HepG2 (cell line): ENCODE results near the gene ZFAND2A. TPM values are rescaled to one million over a fixed set of nuclear protein-coding genes. Genes with fewer than 3 reads are reported as not detected.

Source experiments
- ETV5 ChIP-seq: IDR thresholded peaks from 2 replicates; pipeline ENCODE4 v1.6.1; 2018; ENCODE audit warnings: missing biosample characterization, missing genetic modification reagents, inconsistent platforms, borderline replicate concordance
- FOXP4 ChIP-seq: sonication (generic); formaldehyde crosslinking; IDR thresholded peaks from 2 replicates; pipeline ENCODE4 v1.4.0; 2020; ENCODE audit warnings: missing genetic modification reagents
- MYC ChIP-seq: sonication (generic); formaldehyde crosslinking; IDR thresholded peaks from 2 replicates; pipeline ENCODE4 v1.9.0; 2021; ENCODE audit warnings: missing genetic modification reagents, borderline replicate concordance
- NCOA1 ChIP-seq: sonication (generic); formaldehyde crosslinking; IDR thresholded peaks from 2 replicates; pipeline ENCODE4 v1.9.0; 2021; ENCODE audit warnings: missing genetic modification reagents
- RORA ChIP-seq: sonication (generic); formaldehyde crosslinking; IDR thresholded peaks from 2 replicates; pipeline ENCODE4 v1.5.0; 2020; ENCODE audit warnings: mild to moderate bottlenecking, missing genetic modification reagents, moderate library complexity
- TGIF2 ChIP-seq: IDR thresholded peaks from 2 replicates; pipeline ENCODE4 v1.6.1; 2016; ENCODE audit warnings: control low read depth, missing compliant biosample characterization
- ZNF101 ChIP-seq: sonication (generic); formaldehyde crosslinking; IDR thresholded peaks from 2 replicates; pipeline ENCODE4 v1.4.0; 2020; ENCODE audit warnings: mild to moderate bottlenecking, low read depth, missing genetic modification reagents, borderline replicate concordance
- ZNF251 ChIP-seq: sonication (generic); formaldehyde crosslinking; IDR thresholded peaks from 2 replicates; pipeline ENCODE4 v1.9.0; 2021; ENCODE audit warnings: mild to moderate bottlenecking, missing genetic modification reagents
- ZNF276 ChIP-seq: sonication (generic); formaldehyde crosslinking; IDR thresholded peaks from 2 replicates; pipeline ENCODE4 v1.4.0; 2020; ENCODE audit warnings: mild to moderate bottlenecking, low read depth, missing genetic modification reagents
- ZNF337 ChIP-seq: sonication (generic); formaldehyde crosslinking; IDR thresholded peaks from 2 replicates; pipeline ENCODE4 v1.5.1; 2020; ENCODE audit warnings: missing genetic modification reagents, low read depth, mild to moderate bottlenecking, borderline replicate concordance
- ZNF343 ChIP-seq: sonication (generic); formaldehyde crosslinking; IDR thresholded peaks from 2 replicates; pipeline ENCODE4 v1.4.0; 2020; ENCODE audit warnings: mild to moderate bottlenecking, missing genetic modification reagents
- ZNF484 ChIP-seq: sonication (generic); formaldehyde crosslinking; IDR thresholded peaks from 2 replicates; pipeline ENCODE4 v1.5.1; 2020; ENCODE audit warnings: mild to moderate bottlenecking, low read depth, missing genetic modification reagents, borderline replicate concordance
- ZNF614 ChIP-seq: IDR thresholded peaks from 2 replicates; pipeline ENCODE4 v1.6.1; 2018; ENCODE audit warnings: missing biosample characterization, missing genetic modification reagents, inconsistent platforms, borderline replicate concordance
- ZNF737 ChIP-seq: sonication (generic); formaldehyde crosslinking; IDR thresholded peaks from 2 replicates; pipeline ENCODE4 v1.5.0; 2020; ENCODE audit warnings: missing genetic modification reagents, mild to moderate bottlenecking, borderline replicate concordance
- ZNF749 ChIP-seq: sonication (generic); formaldehyde crosslinking; IDR thresholded peaks from 2 replicates; pipeline ENCODE4 v1.8.0; 2022; ENCODE audit warnings: mild to moderate bottlenecking, missing genetic modification reagents, moderate library complexity, borderline replicate concordance
- ZSCAN21 ChIP-seq: sonication (generic); formaldehyde crosslinking; IDR thresholded peaks from 2 replicates; pipeline ENCODE4 v1.8.0; 2022; ENCODE audit warnings: mild to moderate bottlenecking, missing genetic modification reagents, moderate library complexity, borderline replicate concordance
- ZSCAN30 ChIP-seq: sonication (generic); formaldehyde crosslinking; IDR thresholded peaks from 2 replicates; pipeline ENCODE4 v1.5.0; 2020; ENCODE audit warnings: mild to moderate bottlenecking, missing genetic modification reagents
- polyA plus RNA-seq, 8 experiments: library from polyadenylated mRNA; depleted of rRNA in 3 of 8; stranded (reverse) in 7 of 8; unstranded in 1 of 8; fragments of >200 nt; fragmentation: Illumina TruSeq in 4 of 8; extraction: Trizol in 4 of 8; gene quantifications; 2 replicates each; pipeline versions ENCODE4 v1.2.1 to v1.2.3, GENCODE V29; 2011 to 2016; ENCODE audit warnings: low read depth in 4 of 8, missing spikeins in 1 of 8, mixed read lengths in 1 of 8; ENCODE audit not compliant: insufficient read depth in 1 of 8
- total RNA-seq, 5 experiments: library from RNA; depleted of rRNA; stranded (reverse); fragments of >200 nt; fragmentation: Illumina TruSeq; extraction: Trizol; gene quantifications; 2 replicates each; pipeline ENCODE4 v1.2.3, GENCODE V29; 2016; ENCODE audit warnings: low read depth in 1 of 5
- TF ChIP-seq, protein P1 (sequence below): sonication (generic); formaldehyde crosslinking; conservative IDR thresholded peaks from 2 replicates; pipeline ENCODE4 v1.4.0; 2020; ENCODE audit warnings: missing genetic modification reagents

Gene ZFAND2A
- total and polyA plus RNA-seq, 2 of the 13 experiments (the other 11 are each of a cell fraction or from before 2014, with no cell fraction given): 140 to 153 TPM

- TF ChIP-seq, protein P1, sequence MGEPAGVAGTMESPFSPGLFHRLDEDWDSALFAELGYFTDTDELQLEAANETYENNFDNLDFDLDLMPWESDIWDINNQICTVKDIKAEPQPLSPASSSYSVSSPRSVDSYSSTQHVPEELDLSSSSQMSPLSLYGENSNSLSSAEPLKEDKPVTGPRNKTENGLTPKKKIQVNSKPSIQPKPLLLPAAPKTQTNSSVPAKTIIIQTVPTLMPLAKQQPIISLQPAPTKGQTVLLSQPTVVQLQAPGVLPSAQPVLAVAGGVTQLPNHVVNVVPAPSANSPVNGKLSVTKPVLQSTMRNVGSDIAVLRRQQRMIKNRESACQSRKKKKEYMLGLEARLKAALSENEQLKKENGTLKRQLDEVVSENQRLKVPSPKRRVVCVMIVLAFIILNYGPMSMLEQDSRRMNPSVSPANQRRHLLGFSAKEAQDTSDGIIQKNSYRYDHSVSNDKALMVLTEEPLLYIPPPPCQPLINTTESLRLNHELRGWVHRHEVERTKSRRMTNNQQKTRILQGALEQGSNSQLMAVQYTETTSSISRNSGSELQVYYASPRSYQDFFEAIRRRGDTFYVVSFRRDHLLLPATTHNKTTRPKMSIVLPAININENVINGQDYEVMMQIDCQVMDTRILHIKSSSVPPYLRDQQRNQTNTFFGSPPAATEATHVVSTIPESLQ (CRISPR knock-in tag): 0 out of 2 replicates have a peak, but pooled peaks have one; percentile 53
- TF ChIP-seq ZNF484 (no peak), ZNF737 (CRISPR knock-in tag) (no peak), ZNF276 (peak; percentile 51; the same call in 1 of the 2 replicates), ETV5 (CRISPR knock-in tag) (peak; percentile 64; the same call in 1 of the 2 replicates), ZNF251 (CRISPR knock-in tag) (no peak), ZSCAN21 (CRISPR knock-in tag) (0 out of 2 replicates have a peak, but pooled peaks have one; percentile 15), FOXP4 (no peak; the same call in 1 of the 2 replicates), TGIF2 (CRISPR knock-in tag) (no peak; the same call in 1 of the 2 replicates), MYC (0 out of 2 replicates have a peak, but pooled peaks have one; percentile 33), ZNF749 (CRISPR knock-in tag) (no peak), ZNF343 (CRISPR knock-in tag) (peak; percentile 79; the same call in 1 of the 2 replicates), ZSCAN30 (CRISPR knock-in tag) (0 out of 2 replicates have a peak, but pooled peaks have one; percentile 59), ZNF337 (CRISPR knock-in tag) (no peak), RORA (CRISPR knock-in tag) (no peak), ZNF101 (no peak), ZNF614 (CRISPR knock-in tag) (0 out of 2 replicates have a peak, but pooled peaks have one; percentile 18), NCOA1 (CRISPR knock-in tag) (no peak)
Measured at GRCh38 chr7:1169409-1170368, 9.7 kb upstream of the ZFAND2A start (continued).
